ENCODE measurements around the gene PER2.

DNA sequence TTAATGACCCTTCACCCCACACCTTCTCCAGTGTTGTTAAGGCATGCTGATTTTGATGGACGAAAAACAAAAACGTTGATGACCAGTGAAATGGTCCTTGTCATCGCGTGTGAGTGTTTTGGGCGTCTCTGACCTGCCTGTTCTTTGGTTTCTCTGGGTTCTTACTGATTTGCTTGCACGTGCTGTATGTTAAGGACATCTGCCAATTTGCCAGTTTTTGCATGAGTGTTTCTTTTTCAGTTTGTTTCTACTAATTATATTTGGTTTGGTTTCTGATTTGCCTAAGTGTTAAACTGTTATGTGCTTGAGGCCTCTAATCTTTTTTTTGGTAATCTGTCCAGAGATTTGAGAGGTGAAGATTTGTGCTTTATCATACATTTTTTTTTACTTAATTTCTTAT is 46.5 kb upstream of the PER2 start:
- TF ChIP-seq, protein P1, sequence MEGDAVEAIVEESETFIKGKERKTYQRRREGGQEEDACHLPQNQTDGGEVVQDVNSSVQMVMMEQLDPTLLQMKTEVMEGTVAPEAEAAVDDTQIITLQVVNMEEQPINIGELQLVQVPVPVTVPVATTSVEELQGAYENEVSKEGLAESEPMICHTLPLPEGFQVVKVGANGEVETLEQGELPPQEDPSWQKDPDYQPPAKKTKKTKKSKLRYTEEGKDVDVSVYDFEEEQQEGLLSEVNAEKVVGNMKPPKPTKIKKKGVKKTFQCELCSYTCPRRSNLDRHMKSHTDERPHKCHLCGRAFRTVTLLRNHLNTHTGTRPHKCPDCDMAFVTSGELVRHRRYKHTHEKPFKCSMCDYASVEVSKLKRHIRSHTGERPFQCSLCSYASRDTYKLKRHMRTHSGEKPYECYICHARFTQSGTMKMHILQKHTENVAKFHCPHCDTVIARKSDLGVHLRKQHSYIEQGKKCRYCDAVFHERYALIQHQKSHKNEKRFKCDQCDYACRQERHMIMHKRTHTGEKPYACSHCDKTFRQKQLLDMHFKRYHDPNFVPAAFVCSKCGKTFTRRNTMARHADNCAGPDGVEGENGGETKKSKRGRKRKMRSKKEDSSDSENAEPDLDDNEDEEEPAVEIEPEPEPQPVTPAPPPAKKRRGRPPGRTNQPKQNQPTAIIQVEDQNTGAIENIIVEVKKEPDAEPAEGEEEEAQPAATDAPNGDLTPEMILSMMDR (IDR thresholded peaks at IDR 0.05; ENCODE audit: low read depth, low read length) = no peak
- TF ChIP-seq EZH2phosphoT487 (IDR thresholded peaks at IDR 0.05; ENCODE audit: low read depth) = no peak
